ENCODE results near the gene ACP4.
A peak's percentile ranks its signal among the peaks of the same experiment; 100 is the strongest.

The ACP4 gene

DNA sequence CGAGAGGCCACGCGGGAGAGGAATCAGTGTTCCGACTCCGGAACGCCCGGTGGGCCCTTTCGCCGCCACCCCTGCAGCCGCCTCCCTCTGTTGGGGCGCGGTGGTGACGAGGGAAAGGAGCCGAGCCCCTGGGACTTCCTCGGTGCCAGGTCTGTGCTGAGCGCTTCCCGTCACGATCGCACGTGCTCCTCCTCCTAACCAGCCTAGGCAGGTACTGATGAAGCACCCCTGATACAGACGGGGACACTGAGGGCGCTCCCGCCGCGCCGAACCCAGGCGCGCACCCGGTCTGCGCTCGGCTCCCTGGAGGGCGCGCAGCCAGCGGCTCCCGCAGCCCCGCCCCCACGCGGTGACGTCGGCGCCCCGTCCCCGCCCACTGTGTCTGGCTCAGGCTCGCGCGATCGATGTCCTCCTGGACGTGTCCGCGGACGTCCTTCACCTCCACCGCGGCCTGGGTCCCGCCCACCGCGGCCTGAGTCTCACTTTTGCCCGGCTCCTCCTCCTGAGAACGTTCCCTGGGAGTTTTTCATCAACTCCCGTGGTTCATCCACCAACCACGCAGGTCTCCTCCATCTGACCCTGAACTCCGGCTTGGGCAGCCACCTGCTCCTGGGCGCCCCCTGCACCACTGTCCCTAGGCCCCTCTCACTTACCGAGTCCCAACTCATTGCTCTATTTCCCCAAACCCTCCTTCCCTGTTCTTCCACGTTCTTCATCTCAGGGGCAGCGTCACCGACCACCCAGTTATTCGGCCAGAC, 45.7 kb downstream of the ACP4 start:
- H3K4me3 ChIP-seq (ENCODE audit: low read depth, low read length) = peak overlapping the region; percentile 62
- TF ChIP-seq CTCF (IDR thresholded peaks at IDR 0.05; ENCODE audit: low read depth, low read length) = no peak

DNA sequence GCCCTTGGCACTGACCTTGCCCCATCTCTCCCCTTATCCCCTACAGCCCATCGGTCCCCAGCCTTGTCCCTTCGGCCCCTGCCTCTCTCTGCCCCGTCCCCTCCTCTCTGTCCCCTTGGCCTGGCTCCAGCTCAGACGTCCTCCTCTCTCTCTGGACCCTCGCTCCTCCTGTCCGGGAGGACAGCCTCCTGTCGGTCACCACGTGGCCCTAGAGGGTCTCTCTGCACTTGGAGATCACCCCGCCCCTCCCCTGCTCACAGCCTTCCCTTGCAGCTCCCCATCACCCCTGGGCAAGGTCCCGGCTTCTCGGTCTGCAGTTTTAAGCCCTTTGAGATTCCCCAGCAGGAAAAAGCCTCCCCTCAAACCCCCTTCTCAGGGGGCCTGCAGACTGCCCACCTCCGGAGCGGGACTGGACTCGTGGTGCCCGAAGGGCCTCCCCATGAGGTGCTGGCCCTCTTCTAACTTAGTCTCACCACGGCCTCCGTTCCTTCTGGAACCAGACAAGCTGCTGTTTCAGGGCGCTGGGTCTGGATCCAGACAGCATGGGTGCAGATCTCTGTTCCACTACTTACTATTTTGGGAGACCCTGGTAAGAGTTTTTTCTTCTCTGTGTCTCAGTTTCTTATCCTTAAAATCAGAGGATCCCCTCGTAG, 46.5 kb downstream of the ACP4 start:
- no peak for TF ChIP-seq CTCF (IDR thresholded peaks at IDR 0.05; ENCODE audit: low read depth, low read length)
- H3K4me3 ChIP-seq (ENCODE audit: low read depth, low read length) = no peak overlapping the region

GRCh38 chr19:50837300-50837699, 47.1 kb downstream of the ACP4 start:
- no peak for TF ChIP-seq CTCF (IDR thresholded peaks at IDR 0.05; ENCODE audit: low read depth, low read length)
- H3K4me3 ChIP-seq (ENCODE audit: low read depth, low read length) = no peak overlapping the region

GRCh38 chr19:50838239-50838638, 48.0 kb downstream of the ACP4 start:
- TF ChIP-seq CTCF (IDR thresholded peaks at IDR 0.05; ENCODE audit: low read depth, low read length) = no peak
- no peak overlapping the region for H3K4me3 ChIP-seq (ENCODE audit: low read depth, low read length)

DNA sequence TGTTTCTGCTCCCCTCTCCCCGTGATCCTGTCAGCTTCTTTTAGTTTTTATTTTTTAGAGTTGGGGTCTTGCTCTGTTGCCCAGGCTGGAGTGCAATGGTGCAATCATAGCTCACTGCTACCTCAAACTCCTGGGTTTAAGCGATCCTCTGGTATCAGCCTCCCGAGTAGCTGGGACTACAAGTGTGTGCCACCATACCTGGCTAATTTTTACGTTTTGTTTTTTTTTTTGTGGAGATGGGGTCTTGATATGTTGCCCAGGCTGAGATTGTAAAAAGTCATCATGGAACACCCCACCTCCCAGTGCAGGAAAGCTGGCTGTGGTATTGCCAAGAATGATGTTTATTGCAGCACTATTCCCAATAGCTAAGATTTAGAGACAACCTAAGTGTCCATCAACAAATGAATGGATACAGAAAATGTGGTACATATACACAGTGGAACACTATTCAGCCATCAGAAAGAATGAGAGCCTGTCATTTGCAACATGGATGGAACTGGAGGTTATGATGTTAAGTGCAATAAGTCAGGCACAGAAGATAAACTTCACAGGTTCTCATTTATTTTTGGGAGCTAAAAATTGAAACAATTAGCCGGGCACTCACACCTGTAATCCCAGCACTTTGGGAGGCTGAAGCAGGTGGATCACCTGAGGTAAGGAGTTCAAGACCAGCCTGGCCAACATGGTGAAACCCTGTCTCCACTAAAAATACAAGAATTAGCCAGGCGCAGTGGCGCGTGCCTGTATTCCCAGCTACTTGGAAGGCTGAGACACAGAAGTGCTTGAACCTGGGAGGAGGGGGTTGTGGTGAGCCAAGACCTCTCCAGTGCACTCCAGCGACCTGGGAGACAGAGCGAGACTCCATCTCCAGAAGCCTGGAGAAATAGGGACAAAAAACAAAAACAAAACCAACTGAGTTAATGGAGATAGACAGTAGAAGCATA, 49.8 kb downstream of the ACP4 start:
- no peak overlapping the region for H3K4me3 ChIP-seq (ENCODE audit: low read depth, low read length)
- TF ChIP-seq CTCF (IDR thresholded peaks at IDR 0.05; ENCODE audit: low read depth, low read length) = no peak

- TF ChIP-seq CTCF (IDR thresholded peaks at IDR 0.05; ENCODE audit: low read depth, low read length) = no peak
- no peak overlapping the region for H3K4me3 ChIP-seq (ENCODE audit: low read depth, low read length)
Observed at GRCh38 chr19:50842130-50842529, 51.9 kb downstream of the ACP4 start.

All from WI38 (cell line).